GM12872 (cell line): ENCODE measurements around the gene AP1M2.

ENCODE experiments used
- TF ChIP-seq, protein P1 (sequence below): IDR thresholded peaks from 3 replicates; pipeline ENCODE4 v1.5.1; 2011; ENCODE audit warnings: low read depth, mild to moderate bottlenecking, low read length, moderate library complexity; ENCODE audit not compliant: insufficient read depth

Gene AP1M2

DNA sequence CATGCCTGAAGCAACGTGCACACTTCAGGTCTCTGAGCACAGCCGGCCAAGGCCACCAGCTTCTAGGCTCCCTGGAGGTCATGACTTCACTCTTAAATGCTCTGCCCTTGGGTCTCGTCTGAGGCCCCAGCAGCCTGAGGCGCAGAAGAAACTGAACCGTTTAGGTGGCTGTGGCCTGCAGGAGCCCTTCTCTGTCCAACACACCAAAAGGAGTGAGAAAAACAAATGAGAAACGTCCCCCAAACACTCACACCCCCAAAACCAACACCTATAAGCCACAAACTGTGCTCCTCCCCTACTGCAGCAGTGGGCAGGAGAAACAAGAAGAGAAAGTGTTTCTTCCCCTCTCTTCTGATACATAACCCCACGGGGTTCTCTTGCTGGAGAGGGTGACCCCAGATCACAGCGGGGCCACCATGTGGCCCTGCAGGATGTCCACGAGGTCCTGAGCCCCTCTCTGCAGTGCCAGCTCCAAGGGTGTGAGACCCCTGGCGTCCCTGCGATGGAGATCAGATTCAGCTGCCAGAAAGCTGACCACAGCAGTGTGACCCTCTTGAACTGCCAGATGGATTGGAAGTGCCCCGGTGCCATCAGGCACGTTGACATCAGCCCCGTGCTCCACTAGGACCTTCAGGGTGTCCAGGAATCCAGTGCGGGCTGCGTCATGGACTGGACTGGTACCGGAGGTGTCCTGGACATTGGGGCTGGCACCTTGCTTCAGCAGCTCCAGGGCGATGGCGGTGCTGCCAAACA lies 20.3 kb downstream of the AP1M2 start:
- TF ChIP-seq, protein P1, sequence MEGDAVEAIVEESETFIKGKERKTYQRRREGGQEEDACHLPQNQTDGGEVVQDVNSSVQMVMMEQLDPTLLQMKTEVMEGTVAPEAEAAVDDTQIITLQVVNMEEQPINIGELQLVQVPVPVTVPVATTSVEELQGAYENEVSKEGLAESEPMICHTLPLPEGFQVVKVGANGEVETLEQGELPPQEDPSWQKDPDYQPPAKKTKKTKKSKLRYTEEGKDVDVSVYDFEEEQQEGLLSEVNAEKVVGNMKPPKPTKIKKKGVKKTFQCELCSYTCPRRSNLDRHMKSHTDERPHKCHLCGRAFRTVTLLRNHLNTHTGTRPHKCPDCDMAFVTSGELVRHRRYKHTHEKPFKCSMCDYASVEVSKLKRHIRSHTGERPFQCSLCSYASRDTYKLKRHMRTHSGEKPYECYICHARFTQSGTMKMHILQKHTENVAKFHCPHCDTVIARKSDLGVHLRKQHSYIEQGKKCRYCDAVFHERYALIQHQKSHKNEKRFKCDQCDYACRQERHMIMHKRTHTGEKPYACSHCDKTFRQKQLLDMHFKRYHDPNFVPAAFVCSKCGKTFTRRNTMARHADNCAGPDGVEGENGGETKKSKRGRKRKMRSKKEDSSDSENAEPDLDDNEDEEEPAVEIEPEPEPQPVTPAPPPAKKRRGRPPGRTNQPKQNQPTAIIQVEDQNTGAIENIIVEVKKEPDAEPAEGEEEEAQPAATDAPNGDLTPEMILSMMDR: no peak

DNA sequence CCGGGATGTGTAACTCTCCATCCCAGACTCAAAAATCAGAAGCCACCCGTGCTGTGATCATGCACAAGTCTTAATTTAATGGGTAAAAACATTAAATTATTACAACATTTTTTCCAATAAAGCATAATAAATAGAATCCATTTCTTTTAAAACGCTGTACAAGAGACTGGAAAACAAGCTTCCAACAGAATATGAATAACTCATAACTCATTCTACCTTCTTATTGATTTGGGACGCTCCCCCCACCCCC lies 20.8 kb downstream of the AP1M2 start:
- TF ChIP-seq, protein P1: no peak

DNA sequence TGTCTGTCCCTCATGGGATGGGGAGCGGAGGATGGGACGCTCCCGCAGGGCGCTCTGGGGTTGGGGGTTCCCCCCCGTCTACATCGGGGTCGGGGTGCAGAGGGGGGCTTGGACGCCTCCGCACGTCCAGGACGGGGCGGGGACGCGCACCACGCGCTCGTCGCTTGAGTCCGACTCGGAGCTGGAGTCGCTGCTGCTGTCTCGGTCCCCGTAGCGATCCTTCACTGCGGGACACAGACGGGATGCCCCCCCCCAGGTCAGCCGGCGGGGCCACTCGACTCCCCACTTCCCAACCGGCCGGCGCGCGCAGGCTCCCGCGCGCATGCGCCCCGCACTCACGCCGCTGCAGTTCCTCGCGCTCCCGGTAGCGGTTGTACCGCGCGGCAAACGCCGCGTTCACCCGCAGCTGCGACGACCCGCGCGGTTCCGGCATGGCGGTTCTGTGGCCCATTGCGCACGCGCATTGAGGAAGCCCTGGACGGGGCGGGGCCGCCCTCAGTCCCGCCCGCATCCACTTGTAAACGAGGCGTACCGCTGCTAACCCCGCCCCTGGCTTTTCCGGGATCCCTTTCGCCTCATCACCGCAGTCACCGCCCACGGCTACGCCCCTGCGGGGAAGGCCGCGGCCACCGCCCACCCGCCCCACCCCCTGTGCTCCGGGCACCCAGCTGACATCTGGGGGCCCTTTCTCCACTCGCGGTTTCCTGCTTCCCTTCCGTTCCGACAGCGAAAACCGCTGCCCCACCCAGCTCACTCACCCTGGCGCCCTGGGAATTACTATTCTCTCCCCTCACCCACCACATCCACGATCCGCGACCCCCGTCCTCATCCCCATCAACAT lies 21.3 kb downstream of the AP1M2 start, which contains the start of gene KRI1:
KRI1 (minus strand) TSS at position 444 of the 841 bp plus-strand sequence; CDS start at position 433, 11 bp downstream.
- TF ChIP-seq, protein P1: peak; percentile 54; the same call in 2 of the 3 replicates

DNA sequence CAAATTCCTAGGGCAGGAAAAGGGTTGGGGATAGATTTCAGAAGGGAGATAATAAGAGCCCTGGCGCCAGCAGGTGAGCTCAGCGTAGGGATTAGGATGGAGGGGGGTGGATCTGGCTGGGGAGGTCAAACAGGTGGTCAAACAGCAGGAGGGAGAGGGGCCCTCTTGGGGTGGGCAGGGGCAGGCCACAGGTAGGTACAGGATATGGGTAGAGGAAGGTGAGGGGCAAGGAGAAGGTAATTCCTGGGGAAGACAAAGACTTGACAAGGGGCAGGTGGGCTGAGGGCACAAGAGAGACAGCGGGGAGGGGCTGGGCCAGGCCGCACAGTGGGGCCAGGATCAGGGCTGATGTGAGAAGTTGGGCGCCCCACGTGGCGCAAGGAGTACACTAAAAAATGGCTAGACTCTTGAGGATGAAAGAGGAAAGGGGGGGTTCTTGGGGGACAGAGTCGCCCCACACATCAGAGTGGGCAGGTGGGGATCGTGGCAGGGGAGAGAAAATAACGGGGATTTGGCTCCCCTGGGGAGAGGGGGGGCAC lies 22.0 kb downstream of the AP1M2 start:
- TF ChIP-seq, protein P1: peak; percentile 53

DNA sequence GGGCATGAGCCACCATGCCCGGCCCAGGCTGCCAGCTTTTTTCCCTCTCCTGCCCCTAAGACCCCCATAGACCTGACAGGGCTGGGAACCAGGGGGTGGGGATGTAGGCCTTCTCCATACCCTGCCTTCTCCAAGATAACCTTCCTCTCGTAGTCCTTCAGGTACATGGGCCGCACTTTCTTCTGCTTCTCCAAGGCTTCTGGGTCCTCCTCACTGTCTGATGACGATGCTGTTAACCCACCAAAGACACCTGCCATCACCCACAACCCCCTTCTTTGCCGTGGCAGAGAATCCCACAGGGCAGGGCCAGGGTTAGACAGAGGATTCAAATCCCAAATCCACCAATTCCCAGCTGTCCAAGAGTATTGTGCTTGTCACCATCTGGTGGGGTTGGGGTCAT lies 24.5 kb downstream of the AP1M2 start:
- TF ChIP-seq, protein P1: no peak

DNA sequence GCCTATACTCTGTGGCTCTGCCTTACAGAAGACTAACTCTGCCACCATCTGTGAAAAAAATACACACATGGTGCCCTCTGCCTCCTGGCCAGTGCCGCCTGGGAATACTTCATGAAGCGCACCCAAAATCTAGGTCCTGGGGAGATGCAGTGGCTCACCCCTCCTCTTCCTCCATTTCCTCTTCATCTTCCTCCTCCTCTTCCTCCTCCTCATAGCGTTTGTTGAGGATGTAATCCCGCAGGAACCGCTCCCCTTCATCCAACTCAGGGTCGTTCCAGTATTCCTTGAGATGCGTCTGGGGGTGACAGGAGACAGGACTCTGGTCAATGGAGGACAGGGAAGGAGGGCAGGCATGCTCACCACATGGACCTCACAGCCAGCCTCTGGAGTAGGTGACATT lies 27.0 kb downstream of the AP1M2 start:
- TF ChIP-seq, protein P1: no peak

DNA sequence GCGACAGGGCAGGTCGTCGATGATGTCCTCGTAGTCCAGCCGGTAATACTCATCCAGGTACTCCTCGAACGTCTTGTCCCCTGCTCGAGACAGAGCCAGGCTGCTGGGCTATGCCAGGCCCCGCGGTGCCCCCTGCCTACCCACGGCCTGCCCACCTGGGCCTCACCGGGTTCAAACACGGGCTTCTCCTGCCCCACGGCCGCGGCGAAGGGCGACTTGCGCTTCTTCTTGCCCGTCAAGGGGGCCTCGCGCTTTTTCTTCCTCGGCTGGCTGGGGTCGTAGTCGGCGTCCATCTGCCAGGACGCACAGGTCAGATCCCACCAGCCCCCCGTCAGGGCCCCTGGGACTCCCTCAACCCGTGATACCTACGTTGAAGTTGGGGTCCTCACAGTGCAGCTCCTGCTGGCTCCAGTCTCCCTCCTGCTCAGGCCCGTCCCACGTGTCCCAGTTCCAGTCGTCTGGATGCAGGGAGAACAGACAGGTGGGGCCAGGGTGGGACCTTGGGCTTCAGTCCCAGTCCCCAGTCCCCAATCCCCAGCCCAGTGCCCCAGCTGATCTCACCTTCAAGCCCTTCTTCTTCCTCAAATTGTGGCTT lies 29.4 kb downstream of the AP1M2 start:
- TF ChIP-seq, protein P1: no peak
